Activated T-cell treated with anti-CD3 and anti-CD28 coated beads, Interleukin-2, amount 50 U/mL, for 4 hours (primary cell): ENCODE results near the gene NPDC1. TPM values are rescaled to one million over a fixed set of nuclear protein-coding genes. Genes with fewer than 3 reads are reported as not detected.
A peak's percentile ranks its signal among the peaks of the same experiment; 100 is the strongest.

Experiments used
- ATAC-seq, 2 donors: fragments of 200-7000 bp; cut with Tn5 transposase; one replicate each; pipeline ENCODE4 v1.10.0; 2021
- DNase-seq: peaks from one replicate; pipeline ENCODE4 v3.0.0-alpha.2; 2020
- H3K27me3 Mint-ChIP-seq: one replicate; pipeline ENCODE4 v1.8.0; 2021; ENCODE audit warnings: low read depth, mixed read lengths
- H3K36me3 Mint-ChIP-seq: one replicate; pipeline ENCODE4 v1.8.0; 2022; ENCODE audit warnings: mixed read lengths; ENCODE audit not compliant: insufficient read depth
- H3K4me1 Mint-ChIP-seq: one replicate; pipeline ENCODE4 v1.8.0; 2021; ENCODE audit warnings: low read depth, mixed read lengths
- H3K4me3 Mint-ChIP-seq: one replicate; pipeline ENCODE4 v1.8.0; 2021; ENCODE audit warnings: mild to moderate bottlenecking, moderate library complexity, mixed read lengths
- H3K9me3 Mint-ChIP-seq: one replicate; pipeline ENCODE4 v1.8.0; 2021; ENCODE audit warnings: mixed read lengths
- total RNA-seq, 3 donors: library from RNA; stranded (reverse); gene quantifications; one replicate each; pipeline ENCODE4 v1.2.1, GENCODE V29; 2021

The NPDC1 gene
- total RNA-seq, 3 donors from 2014 or later: 15.1 to 33.0 (median 23.2) TPM

DNA sequence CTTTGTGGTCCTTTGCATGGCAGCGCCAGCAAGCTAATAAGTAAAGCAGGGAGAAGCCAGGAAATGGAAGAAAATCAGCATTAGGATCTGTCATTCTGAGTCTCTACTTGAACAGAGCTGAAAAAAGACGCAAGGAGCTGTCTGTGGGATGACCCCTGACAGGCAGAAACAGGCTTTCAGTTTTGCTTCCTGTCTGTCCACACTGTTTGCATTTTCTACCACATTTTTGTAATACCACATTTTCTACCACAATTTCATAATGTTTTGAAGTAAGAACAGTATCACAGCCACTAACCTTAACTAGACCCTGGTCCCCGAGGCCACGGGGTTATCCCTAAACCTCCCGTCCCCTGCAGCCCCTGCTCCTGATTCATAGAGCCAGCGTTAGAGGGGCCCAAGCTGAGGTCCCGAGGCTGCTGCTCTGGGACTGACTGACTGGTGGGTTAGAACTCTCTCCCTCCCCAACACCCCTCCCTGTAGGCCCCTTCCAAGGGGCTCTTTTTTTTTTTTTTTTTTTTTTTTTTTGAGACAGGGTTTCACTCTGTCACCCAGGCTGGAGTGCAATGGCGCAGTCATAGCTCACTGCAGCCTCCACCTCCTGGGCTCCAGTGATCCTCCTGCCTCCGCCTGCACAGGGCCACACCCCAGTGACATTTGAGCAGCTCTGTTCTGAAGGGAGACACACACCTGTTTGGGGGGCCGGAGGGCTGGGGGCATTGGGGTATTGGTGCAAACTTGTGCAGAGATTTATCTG, 45.6 kb downstream of the NPDC1 start:
- H3K9me3 Mint-ChIP-seq: no peaks in the 10 kb centered on the region
- no peak overlapping the region for H3K4me3 Mint-ChIP-seq
- H3K4me1 Mint-ChIP-seq: peaks cover 31% of the 10 kb centered on the region
- peak; percentile 56 to 65 for ATAC-seq
- no peak for DNase-seq
- H3K36me3 Mint-ChIP-seq: no peaks in the 10 kb centered on the region
- no peaks in the 10 kb centered on the region for H3K27me3 Mint-ChIP-seq

DNA sequence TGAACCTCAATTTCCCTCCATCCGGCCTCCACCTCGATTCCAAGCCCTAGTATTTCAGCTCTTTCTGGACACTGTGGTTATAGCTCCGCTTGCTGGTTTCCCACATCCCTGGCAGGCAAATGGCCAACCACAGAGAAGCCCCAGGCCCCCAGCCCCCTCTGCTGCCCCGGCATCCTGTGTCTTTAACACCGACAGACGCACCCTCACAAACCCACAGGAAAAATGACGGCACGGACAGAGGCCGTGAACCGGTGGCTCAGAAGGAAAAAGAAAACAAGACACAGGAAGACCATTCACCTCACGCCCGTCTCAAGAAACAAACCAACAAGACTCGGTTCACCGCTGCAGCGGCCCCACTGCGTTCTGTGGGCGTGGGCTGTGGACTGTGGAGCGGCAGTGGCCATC, 48.1 kb downstream of the NPDC1 start:
- ATAC-seq (no peak), DNase-seq (no peak)
- H3K36me3 Mint-ChIP-seq: peaks cover 2% of the 10 kb centered on the region
- no peaks in the 10 kb centered on the region for H3K9me3 Mint-ChIP-seq
- H3K27me3 Mint-ChIP-seq: no peaks in the 10 kb centered on the region
- peak overlapping the region; percentile 56 for H3K4me3 Mint-ChIP-seq
- peaks cover 37% of the 10 kb centered on the region for H3K4me1 Mint-ChIP-seq

GRCh38 chr9:136997371-136997770, 48.6 kb downstream of the NPDC1 start:
- DNase-seq (no peak), ATAC-seq (no peak)
- no peaks in the 10 kb centered on the region for H3K27me3 Mint-ChIP-seq
- H3K4me3 Mint-ChIP-seq: peak overlapping the region; percentile 56
- no peaks in the 10 kb centered on the region for H3K9me3 Mint-ChIP-seq
- peaks cover 40% of the 10 kb centered on the region for H3K4me1 Mint-ChIP-seq
- H3K36me3 Mint-ChIP-seq: peaks cover 2% of the 10 kb centered on the region

DNA sequence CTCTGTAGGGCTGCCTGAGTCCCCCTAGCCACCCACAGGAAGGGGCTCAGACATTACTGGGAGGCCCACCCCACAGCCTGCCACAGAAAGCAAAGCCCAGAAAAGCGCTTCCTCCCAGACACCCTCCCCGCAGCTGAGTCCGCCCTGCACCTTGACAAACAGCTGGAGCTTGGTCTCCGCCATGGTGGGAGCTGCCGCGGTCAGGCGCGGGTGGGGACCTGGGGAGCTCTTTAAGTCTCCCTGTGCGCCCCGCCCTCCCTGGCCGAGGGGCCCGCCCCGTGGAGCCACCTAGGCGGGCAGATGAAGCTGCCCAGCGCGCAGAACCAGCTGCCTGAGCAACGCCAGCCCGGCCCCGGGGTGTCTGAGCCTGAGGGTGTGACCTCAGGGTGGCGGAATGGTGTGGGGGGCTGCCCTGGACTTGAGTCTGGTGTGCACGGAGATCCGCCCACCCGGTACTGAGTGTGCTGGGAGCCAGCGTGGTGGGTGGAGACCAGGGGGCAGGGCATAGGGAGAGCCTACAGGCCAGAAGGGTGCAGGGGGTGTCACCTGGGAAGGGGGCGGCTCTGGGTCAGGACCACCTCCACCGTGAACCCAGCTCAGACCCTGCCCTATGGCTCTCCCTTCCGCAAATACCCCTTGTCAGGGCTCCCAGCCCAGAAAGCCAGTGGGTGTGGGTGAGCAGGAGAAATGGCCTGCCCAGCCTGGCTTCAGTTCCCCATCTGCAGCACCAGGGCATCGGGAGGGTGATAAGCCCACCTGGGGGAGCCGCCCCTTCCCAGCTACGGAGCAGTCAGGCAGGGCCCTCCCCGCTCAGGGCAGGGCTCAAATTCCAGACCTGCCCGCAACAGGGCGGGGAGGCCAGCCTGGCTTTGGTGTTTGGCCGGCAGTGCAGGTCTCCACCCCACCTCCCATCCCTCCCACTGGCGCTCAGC, 49.4 kb downstream of the NPDC1 start, which contains the start of gene CLIC3:
CLIC3 (minus strand) TSS at position 208 of the 932 bp plus-strand sequence; CDS start at position 183, 25 bp downstream.
- Mint-ChIP-seq H3K9me3 (no peaks in the 10 kb centered on the region), H3K4me1 (peaks cover 40% of the 10 kb centered on the region), H3K27me3 (no peaks in the 10 kb centered on the region), H3K4me3 (peak within 1 kb of the TSS; percentile 62), H3K36me3 (peaks cover 2% of the 10 kb centered on the region)
- DNase-seq (peak; percentile 40), ATAC-seq (no peak)

DNA sequence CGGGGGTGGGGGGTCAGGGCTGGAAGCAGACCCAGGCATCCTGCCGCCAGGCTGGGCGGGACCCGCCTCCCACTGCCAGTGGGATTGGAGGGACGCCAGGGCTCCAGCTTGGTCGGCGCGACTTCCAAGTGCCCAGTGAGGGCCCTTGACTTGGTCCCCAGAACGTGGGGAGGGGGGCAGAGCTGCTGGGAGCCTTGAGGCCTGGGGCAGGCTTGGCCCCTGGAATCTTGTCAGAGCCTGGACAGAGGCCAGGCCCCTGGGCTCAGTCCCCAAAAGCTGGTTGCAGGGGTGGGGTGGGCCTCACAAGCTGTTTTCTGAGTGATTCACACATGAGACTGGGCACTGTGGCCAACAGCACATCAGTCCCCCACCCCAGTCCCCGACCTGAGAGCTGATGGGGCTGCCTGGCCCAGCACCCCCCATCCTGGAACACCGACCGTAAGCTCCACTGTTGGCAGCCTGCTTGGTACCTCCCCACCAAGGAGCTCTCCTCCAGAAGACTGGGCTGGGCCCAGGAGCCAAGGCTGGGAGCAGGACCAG, 50.1 kb downstream of the NPDC1 start:
- no peak for DNase-seq
- Mint-ChIP-seq H3K4me3 (peak overlapping the region; percentile 62), H3K4me1 (peaks cover 47% of the 10 kb centered on the region), H3K36me3 (peaks cover 2% of the 10 kb centered on the region), H3K9me3 (no peaks in the 10 kb centered on the region), H3K27me3 (no peaks in the 10 kb centered on the region)
- no peak for ATAC-seq

DNA sequence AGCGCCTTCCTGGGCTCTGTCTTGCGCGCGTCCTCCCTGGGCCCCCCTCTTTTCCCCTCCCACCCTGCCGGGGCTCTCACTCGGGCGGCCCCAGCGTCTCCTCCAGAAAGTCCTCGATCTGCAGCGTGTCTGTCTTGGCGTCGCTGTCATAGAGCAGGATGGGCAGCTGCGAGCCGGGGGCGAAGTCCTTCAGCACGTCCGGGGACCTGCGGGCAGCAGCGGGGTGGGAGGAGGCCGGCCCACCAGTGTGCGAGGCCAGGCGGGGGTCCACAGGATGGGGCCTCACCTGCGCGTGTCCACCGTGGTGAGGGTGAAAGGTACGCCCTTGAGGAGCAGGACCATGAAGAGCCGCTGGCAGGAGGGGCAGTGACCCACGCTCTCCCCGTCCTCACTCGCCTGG, 50.6 kb downstream of the NPDC1 start:
- H3K36me3 Mint-ChIP-seq: peaks cover 2% of the 10 kb centered on the region
- H3K27me3 Mint-ChIP-seq: no peaks in the 10 kb centered on the region
- H3K4me3 Mint-ChIP-seq: no peak overlapping the region
- DNase-seq (no peak), ATAC-seq (no peak)
- H3K4me1 Mint-ChIP-seq: peaks cover 43% of the 10 kb centered on the region
- H3K9me3 Mint-ChIP-seq: no peaks in the 10 kb centered on the region

DNA sequence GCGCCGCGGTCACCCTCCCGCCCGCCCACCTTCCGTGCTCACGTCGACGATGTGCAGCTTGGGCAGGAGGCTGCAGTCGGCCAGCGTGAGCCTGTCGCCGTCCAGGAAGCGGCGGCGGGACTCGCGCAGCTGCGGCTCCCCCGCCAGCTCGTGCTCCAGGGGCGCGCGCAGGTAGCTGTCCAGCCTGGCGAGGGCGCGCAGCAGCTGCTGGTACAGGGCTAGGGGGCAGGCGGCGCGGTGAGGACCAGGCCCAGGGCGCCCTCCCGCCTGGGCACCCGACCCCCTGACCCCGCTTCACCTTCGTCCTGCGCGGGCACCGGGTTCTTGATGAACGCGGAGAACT, 51.1 kb downstream of the NPDC1 start:
- H3K9me3 Mint-ChIP-seq: no peaks in the 10 kb centered on the region
- peaks cover 38% of the 10 kb centered on the region for H3K4me1 Mint-ChIP-seq
- H3K27me3 Mint-ChIP-seq: no peaks in the 10 kb centered on the region
- DNase-seq: no peak
- H3K36me3 Mint-ChIP-seq: peaks cover 2% of the 10 kb centered on the region
- no peak overlapping the region for H3K4me3 Mint-ChIP-seq
- ATAC-seq: no peak

DNA sequence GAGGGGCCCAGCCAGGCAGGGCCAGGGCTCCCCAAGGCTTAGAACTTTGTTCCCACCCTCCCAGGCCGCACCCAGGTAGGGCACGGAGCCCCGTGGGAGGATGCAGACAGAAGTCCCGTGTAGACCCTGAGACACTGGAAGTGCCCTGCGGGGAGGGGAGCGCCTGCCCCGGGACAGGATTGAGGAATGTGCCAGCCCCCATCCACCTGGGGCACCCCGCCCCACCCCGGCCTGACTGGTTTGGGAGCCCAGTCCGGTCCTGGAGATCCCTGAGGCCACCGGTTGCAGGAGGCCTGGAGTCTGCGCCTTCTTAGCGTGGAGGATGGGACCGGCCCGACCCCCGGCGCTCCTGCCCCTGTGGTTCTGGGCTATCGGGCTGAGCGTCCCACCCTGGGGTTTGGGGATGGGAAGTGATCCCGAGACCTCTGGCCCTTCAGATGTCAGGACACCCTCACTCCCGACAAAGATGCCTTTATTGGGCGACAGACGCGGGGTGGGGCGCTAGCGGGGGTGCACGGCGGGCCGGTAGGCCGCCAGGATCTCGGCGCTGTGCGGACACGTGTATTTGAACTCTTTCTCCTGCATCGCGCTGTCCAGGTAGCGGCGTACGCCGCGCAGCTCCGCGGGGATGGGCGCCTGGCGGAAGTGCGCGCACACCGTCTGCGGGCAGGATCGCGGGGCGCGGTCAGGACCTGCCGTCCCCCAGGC, 51.6 kb downstream of the NPDC1 start:
- ATAC-seq: no peak

DNA sequence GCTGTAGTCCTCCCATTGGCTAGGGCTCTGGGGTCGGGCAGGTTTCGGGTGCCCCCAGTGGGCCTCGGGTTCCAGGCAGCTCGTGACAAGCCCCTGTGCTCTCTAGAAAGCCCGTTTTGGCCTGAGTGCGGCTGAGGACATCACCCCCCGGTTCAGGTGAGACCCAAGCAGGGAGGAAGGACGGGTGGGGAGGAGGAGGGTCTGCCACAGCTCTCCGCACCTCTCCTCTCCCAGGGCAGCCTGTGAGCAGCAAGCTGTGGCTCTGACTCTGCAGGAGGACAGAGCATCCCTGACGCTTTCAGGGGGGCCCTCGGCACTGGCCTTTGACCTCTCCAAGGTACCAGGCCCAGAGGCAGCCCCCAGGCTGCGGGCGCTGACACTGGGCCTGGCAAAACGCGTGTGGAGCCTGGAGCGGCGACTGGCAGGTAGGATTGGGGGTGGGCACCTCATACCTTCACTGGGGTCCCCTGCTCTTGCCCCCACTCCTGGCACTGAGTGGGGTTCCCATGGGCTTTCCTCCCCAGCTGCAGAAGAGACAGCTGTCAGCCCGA, 53.1 kb downstream of the NPDC1 start:
- Mint-ChIP-seq H3K4me1 (peaks cover 33% of the 10 kb centered on the region), H3K9me3 (no peaks in the 10 kb centered on the region), H3K27me3 (no peaks in the 10 kb centered on the region), H3K4me3 (peak overlapping the region; percentile 87), H3K36me3 (peaks cover 2% of the 10 kb centered on the region)
- DNase-seq (no peak), ATAC-seq (no peak)

More for the DNA sequence above, 51.6 kb downstream of the NPDC1 start:
- no peak for DNase-seq
- Mint-ChIP-seq H3K27me3 (no peaks in the 10 kb centered on the region), H3K9me3 (no peaks in the 10 kb centered on the region), H3K36me3 (peaks cover 2% of the 10 kb centered on the region), H3K4me1 (peaks cover 38% of the 10 kb centered on the region), H3K4me3 (no peak overlapping the region)

DNA sequence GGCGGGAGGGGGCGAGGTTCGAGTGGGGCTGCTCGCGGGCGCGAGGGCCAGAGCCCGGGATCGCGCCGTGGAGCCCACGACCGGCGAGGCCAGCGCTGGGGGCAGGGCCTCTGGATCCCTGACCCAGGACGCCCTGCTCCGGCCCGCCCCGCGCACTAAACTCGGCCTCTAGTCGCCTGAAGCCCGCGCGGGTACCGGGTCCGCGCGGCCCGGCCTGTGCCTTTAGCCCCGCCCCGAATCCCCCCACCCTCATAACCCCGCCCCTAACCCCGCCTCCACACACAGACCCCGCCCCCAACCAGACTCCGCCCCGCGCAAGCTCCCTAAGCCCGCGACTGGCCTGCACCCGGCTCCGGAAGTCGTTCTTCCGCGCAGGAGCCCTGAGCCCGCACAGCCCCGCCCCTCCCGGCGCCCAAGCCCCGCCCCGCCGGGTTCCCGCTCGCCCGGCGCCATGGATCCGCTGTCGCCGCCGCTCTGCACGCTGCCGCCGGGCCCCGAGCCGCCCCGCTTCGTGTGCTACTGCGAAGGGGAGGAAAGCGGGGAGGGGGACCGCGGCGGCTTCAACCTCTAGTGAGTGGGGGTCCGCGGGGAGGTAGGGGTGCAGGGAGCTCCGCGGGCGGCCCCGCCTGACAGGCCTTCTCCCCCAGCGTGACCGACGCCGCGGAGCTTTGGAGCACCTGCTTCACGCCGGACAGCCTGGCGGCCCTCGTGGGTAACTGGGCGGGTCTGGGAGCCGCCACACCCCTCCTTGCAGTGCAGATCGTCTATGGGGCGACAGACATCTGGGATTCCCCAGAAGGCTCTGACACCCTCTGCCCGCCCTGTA, 53.8 kb downstream of the NPDC1 start, which contains the start of gene PAXX:
PAXX (plus strand) TSS at position 430 of the 826 bp plus-strand sequence; CDS start at position 452, 22 bp downstream.
- peaks cover 2% of the 10 kb centered on the region for H3K36me3 Mint-ChIP-seq
- ATAC-seq (peak; percentile 91), DNase-seq (peak; percentile 94)
- H3K9me3 Mint-ChIP-seq: no peaks in the 10 kb centered on the region
- peaks cover 26% of the 10 kb centered on the region for H3K4me1 Mint-ChIP-seq
- H3K4me3 Mint-ChIP-seq: peak within 1 kb of the TSS; percentile 87
- peaks cover under 1% of the 10 kb centered on the region for H3K27me3 Mint-ChIP-seq

DNA sequence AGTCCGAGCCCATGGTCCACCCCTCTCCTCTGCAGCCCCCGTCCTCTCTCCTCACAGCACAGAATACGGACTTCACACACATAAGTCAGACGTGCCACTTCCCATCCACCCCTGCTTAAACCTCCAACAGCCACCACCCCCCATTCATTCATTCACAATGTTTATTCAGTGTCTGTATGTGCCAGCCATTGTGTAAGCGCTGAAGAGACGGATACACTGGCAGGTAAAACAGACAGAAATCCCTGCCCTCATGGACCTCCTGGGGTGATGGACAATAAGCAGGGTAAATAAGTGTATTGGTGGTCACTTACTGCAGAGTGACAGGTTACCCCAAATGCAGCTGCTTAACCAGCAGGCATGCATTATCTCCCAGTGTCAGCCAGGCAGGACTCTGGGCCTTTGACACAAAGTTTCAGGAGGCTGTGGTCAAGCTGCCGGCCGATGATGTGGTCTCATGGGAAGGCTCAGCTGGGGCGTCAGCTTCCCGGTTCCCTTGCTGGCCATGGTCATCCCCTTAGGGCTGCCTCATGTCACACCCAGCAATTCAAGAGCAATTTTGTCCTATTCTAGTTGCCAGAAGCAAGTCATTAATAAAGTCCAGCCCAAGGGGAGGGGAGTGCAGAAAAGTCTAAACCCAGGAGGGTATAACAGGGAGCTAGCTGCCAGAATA, 55.6 kb downstream of the NPDC1 start:
- DNase-seq (no peak), ATAC-seq (no peak)
- Mint-ChIP-seq H3K36me3 (peaks cover 2% of the 10 kb centered on the region), H3K27me3 (peaks cover 7% of the 10 kb centered on the region), H3K4me3 (peak overlapping the region; percentile 79), H3K4me1 (peaks cover 19% of the 10 kb centered on the region), H3K9me3 (no peaks in the 10 kb centered on the region)
